HG02840 (cell line): ENCODE measurements around the gene GPRC5A.

Experiments
- ATAC-seq: cut with Tn5 transposase; IDR thresholded peaks from one replicate; pipeline ENCODE4 v1.9.1; 2021; ENCODE audit warnings: mild to moderate bottlenecking, moderate library complexity, moderate number of reproducible peaks; ENCODE audit not compliant: unreplicated experiment, low FRiP score

Gene GPRC5A

DNA sequence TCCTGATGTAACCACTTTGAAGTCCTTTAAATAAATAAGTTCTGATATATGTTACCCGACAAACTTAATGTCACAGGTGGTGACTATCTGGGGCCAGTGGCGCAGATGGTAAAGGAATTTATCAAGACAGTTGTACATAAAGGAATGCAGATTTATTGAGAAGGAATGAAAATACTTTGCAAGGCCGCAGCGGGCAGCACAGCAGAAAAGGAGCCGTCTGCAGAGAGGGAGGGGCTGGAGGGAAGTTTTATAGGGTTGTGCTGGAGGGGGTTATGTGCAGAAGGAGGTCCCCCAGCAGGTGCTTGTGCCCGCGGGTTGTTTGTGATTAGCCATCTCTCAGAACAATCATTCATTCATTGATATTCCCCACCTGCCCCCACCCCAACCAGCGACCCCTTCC, 43.2 kb downstream of the GPRC5A start:
- ATAC-seq, result no peak

DNA sequence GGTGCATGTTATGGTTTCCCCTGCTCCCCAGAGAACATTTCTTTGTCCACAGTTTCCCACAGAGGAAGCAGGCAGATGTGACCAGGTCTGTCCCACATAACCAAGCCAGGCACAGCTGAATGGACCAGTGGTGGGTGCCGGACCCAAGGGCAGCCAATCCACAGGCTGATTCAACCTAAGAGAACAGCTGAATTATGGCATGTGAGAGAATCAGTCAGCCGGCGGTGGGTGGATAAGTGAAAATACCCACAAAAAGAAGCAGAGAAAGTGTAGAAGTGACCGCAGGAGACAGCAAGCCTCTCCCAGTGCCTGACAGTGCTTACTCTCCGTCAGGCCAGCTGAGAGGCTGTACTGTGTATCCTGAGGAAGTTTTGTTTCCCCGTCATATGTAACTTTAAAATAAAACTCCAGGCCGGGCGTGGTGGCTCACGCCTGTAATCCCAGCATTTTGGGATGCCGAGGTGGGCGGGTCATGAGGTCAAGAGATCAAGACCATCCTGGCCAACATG, 45.7 kb downstream of the GPRC5A start:
- no peak for ATAC-seq

DNA sequence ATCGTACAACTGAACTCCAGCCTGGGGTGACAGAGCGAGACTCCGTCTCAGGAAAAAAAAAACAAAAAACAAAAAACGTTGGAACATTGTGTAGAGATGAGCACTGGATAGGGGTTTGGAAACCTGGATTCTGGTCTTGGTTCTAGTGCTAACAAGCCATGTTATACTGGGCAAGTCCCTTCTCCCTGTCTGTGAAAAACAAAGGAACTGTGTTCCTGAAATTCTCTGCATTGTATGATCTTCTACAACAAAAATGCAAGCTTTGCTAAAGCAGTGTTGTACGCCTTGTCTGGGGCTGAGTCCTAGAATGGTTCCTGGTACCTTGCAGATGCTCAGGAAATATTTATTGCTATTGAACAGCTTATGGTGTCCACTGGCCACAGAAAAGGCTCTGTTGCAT, 47.2 kb downstream of the GPRC5A start:
- no peak for ATAC-seq

DNA sequence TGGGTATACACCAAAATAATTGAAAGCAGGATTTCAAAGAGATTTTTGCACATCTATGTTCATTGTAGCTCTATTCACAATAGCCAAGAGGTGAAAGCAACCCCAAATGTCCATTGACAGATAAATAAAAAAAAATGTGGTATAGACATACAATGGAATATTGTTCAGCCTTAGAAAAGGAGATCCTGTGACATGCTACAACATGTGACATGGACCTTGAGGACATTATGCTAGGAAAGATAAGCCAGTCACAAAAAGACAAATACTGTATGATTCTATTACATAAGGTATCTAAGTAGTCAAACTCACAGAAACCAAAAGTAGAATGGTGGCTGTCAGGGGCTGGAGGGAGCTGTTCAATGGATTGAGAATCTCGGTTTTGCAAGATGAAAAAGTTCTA, 48.5 kb downstream of the GPRC5A start:
- ATAC-seq, result no peak

DNA sequence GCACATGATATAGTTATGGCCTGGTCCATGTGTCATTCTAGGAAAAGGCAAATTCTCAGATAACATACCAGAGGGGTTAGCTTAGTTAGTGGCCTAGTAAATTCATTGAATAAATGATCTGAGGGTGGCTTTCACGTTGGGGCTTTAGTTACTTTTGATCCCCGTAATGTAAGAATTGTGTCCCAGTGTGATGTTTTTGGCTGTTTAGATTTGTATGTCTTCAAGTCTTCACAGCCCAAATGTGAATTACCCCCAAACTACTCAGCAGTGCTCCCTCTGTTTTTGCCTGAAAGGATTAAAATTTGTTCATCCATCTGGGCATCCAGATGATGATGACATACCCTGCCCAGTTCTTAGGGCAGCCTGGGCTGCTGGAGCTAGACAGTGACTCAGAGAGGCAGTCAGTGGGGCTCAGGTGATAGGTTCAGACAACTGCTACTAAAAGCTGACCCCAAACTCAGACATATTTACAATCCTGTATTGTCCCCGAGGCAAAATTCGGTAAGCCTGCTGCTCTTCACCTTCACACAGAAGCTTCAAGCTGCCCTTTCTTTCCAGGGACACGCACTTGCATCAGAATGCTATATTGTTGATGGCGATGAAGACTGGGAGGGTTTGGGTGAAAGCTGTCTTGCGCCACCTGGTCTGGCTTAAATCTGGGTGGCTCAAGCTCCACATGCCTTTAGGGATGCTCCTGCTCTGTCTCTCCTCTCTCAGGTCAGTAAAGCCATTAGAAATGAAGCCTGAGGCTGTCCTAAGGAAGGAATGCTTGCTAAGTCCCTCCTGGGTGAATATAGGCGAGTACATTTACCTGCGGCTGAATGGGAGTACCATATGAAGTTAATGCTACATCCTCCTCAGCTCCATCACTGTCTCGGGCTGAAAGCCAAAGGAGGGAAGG, 50.3 kb downstream of the GPRC5A start:
- no peak for ATAC-seq

DNA sequence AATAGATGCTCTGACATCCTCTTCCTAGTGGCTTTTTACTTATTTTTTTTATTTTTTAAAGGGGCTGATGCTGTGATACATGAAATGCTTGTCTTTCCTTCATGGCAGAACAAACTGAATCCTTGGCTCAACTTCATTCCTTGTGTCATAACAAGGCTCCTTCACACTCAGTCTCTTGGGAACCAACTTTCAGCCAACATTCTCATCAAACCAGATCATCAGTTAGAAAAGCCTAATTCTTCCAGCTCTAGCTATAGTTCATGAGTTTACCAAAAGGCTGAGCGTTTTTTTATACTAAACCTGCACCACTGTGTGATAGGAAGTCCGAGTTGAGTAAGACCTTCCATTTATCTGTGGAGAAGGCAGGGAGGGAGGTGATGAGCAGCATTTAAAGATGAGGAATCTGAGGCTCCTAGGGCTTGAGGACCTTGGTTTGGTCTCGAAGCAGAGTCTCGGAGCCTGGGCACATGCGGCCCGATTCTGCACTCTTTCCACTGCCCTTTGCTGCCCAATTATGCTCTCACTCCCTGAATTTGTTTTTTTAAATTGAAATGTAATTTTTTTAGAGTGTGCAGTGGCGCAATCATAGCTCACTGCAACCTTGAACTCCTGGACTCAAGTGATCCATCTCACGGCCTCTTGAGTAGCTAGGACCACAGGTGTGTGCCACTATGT, 52.4 kb downstream of the GPRC5A start:
- no peak for ATAC-seq

DNA sequence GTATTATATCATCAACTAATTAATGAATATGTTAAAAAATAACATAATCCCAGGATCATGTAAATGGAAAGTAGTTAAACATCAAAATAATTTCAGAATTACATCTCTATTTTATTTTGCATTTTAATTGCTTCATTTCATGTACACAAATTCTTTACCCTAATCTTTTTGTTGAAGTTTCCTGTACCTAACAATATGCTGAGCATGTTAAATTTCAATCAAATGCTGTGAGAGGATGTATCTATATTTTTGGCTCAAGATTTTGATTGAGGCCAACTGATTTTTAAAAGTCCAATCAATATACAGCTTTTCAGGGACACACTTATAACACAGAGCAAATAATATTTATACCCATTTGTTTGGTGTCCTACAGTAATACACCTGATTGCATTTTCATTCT, 54.2 kb downstream of the GPRC5A start:
- ATAC-seq, result no peak

DNA sequence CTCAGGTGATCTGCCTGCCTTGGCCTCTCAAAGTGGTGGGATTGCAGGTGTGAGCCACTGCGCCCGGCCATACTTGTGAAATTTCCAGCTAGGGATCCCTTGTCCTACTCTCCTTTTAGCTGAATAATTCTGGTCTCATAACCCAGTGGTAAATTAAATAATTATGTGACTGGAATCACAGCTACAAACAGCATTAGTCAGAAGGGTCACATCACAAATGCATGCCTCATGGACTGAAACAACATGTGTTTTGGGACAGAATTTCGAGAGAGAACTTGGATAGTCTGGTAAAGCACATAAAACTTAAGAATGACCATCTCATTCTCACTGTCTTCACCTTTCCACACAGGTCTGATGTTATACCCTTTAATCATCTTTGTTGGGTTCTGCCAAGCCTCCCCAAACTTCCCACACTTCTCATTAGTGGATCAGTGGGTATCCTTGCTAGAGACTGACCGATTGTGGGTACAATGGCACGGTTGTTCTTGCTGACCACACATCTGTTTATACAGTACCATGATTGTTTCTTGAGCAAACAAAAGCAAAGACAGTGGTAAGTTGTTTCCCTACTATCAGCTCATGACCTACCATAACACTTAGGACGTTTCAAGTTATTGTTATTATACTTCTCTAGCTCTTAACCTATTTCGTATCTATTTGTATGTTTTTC, 55.5 kb downstream of the GPRC5A start:
- ATAC-seq, result no peak

DNA sequence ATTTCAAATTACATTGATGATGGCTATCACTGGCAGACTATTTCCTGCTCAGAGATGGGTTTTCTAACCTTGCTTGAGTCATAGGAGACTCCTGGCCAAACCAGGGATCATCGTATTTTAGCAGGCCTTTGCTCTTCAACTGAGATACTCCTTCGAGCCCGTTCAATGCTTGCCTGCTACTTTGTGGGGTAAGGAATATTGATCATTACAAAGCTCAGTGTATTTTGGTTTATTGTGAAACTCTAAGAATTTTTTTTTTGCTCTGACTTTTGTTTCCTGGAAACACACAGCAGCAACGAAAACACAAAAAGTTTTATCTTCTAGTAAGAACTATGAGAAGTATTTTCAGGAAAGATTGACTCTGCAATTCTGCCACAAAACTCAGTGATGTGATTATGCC, 56.5 kb downstream of the GPRC5A start:
- no peak for ATAC-seq

DNA sequence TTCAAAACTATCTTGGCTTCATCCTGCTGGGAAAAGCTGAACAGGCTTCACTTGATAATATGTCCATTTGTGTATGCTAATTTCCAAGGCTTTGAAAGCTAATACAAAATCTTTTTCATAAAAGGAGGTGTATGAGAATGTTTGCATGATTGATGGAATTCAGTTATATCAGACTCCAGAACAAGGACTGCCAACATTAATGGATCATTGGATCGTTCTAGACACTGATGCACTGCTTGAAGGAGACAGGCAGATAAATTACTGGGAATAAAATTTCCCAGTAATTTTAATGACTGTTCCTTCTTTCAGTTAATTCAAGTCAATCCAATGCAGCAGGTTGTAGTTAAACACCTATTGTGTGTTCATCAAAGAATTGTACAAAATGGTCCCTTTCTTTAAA, 60.1 kb downstream of the GPRC5A start:
- ATAC-seq, result no peak

DNA sequence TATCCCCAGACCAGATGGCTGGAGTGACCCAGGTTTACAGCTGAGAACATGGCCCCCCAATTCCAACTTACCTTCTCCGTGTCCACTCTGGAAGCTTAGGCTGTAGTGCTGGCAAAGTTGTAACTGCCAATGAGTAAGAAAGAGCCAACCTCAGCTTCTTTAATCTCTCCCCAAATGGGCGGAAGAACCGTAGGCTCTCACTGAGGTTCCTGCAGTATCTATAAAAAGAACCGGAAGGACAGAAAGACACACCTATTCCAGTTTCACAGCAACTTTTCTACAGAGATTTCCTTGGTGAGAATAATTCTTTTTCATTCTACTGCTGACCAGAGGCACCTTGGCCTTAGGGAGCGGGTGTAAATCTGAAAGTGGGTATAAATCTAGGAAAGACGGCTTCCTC, 60.7 kb downstream of the GPRC5A start, which contains the start of gene GPRC5D:
Gene GPRC5D (minus strand): TSS at position 135 of the 400 bp plus-strand sequence. CDS start 1,786 bp downstream, outside the sequence.
- no peak for ATAC-seq

DNA sequence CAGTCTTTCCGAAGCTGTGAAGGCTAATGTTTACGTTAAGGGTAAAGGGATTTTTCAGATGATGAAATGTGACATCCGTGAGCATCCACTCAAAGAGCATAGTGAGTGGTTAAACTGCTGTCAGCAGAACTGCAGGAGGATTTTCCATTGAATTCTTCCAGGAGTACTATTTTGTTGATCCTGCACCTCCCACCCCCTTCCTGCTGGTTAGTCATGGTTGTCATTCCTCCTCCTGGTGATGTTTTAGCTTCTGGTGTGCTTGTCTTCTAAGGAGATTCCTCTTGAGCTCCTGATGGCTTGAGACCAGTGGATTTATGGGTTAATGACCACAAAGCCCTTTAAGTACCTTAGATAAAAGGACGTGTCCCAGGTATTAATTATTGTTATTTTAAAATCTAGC, 63.0 kb downstream of the GPRC5A start:
- ATAC-seq, result no peak

DNA sequence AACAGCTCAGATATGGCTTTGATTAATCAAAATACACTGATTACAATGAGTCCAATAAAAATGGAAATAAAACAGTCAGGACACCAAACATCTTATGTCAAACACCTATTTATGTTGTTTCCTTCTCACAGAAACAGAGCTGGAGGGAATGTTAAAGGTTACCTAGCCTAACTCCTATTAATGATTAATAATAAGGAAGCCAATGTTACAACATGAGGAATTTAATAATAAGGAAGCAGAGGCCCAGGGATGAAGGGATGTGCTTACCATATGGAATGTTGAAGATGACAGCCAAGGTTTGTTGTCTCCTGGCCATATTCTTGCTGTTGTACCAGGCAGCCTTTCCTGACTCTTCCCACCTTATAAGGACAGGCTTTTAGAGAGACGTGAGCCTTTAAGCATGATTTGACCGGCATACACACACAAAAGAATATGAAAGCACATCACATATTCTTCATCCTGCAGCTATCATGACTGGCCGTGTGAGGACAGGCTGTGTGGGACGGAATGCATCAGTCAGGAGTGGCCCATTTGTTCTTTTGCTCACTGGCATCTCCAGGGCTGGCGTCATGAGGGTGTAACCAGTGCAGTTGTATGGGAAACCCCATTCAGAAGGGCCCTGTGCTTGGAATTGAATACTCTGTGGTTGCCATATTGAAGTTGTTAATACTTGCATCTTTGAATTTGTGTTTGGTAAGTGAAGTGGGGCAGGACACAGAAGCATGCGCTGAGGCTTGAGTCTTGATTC, 63.7 kb downstream of the GPRC5A start:
- no peak for ATAC-seq

DNA sequence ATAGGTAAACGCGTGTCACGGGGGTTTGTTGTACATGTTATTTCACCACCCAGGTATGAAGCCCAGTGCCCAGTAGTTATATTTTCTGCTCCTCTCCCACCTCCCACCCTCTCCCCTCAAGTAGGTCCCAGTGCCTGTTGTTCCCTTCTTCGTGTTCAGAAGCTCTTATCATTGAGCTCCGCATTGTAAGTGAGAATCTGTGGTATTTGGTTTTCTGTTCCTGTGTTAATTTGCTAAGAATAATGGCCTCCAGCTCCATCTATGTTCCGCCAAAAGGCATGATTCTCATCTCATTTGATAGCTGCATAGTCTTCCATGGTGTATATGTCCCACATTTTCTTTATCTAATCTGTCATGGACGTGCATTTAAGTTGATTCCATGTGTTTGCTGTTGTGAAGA, 67.5 kb downstream of the GPRC5A start:
- ATAC-seq, result no peak

DNA sequence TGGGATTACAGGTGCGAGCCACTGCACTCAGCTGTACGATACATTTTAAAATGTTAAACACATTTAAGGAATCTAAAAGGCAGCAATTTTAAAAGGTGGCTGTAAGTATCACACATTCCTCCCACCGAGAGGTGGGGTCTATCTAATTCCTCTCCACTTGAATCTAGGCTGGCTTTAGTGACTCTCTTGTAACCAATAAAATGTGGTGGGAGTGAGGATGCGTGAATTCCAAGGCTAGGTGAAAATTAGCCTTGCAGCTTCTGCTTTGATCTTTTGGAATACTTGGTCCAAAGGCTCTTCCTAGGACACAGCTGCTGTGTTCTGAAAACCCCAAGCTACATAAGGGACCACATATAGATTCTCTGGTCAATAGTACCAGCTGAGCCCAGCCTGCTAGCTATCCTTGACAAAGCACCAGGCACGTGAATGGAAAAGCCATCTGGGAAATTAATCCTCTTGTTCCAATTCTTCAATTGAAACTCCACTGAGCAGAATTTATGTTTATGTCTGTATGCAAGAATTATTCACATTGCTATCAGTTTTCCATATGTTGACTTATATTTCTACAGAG, 69.4 kb downstream of the GPRC5A start:
- no peak for ATAC-seq

DNA sequence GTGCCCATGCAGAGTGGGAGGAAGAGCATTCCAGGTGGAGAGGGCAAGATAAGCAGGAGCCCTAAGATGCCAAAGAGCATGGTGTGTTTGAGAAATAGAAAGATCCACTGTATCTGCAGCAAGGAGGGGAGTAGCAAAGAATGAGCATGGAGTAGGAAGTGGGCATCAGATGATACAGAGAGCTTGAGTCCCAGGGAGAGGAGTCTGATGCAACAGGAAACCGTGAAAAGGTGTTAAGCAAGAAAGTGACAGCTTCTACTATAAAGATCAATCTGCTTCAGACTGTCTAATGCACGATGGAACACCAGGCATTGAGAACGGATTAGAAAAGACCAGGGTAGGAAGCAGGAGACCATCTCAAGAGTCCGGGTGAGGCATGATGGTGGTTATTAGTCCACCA, 72.9 kb downstream of the GPRC5A start:
- ATAC-seq, result no peak

DNA sequence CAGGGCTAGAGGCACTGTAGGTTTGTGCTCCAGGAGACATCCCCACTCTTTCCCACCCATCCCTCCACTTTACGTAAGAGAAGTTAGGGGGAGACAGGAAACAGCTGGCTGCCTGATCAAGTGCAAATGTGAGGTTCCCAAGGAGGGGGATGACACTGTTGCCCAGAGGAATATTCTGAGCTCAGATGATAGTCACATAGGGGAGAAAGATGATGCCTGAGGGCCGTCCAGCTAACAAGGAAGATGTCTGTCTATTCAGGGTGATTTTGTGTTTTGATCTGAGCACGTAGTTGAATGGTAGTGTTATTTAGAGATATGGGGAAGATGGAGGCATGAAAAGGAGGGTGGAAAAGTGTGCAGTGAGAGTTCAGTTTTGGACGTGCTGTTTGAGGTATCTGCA, 74.5 kb downstream of the GPRC5A start:
- ATAC-seq, result no peak
